Measurements from ENCODE around the gene TWIST2.

The TWIST2 gene

GRCh38 chr2:238943338-238944067, 95.6 kb downstream of the TWIST2 start:
- DNase-seq = no peak

GRCh38 chr2:238945433-238946150, 97.7 kb downstream of the TWIST2 start:
- DNase-seq = no peak

- DNase-seq = no peak
Observed at GRCh38 chr2:238946318-238947242, 98.7 kb downstream of the TWIST2 start.

- no peak for DNase-seq
Observed at GRCh38 chr2:238947243-238947760, 99.4 kb downstream of the TWIST2 start.

GRCh38 chr2:238947920-238948710, 100.2 kb downstream of the TWIST2 start:
- DNase-seq = no peak

- DNase-seq = no peak
Observed at GRCh38 chr2:238948765-238949641, 101.1 kb downstream of the TWIST2 start.

- no peak for DNase-seq
Observed at GRCh38 chr2:238949710-238950345, 101.9 kb downstream of the TWIST2 start.

- no peak for DNase-seq
Observed at GRCh38 chr2:238950551-238950950, 102.7 kb downstream of the TWIST2 start.

- no peak for DNase-seq
Observed at GRCh38 chr2:238952261-238952919, 104.5 kb downstream of the TWIST2 start.

GRCh38 chr2:238954841-238955591, 107.1 kb downstream of the TWIST2 start:
- DNase-seq = no peak

- DNase-seq = no peak
Observed at GRCh38 chr2:238955648-238956531, 108.0 kb downstream of the TWIST2 start.

- DNase-seq = no peak
Observed at GRCh38 chr2:238956676-238957075, 108.8 kb downstream of the TWIST2 start.
